Measurements from ENCODE around the gene SIX1. TPM values are rescaled to one million over a fixed set of nuclear protein-coding genes. Genes with fewer than 3 reads are reported as not detected.

SIX1 gene
- total RNA-seq, 3 donors from 2014 or later (not counting 1 experiment from before 2014, with no cell fraction given), result not detected

- intact Hi-C loops (cut with micrococcal nuclease), result no loop called here
- Histone ChIP-seq H3K4me1 (ENCODE audit: control insufficient read depth, insufficient read depth, low read length) (peaks cover 14% of the 10 kb centered on the region), H3K27ac (ENCODE audit: low read length) (no peak overlapping the region), H3K27me3 (ENCODE audit: control insufficient read depth, insufficient read depth, low read length) (peaks cover 72% of the 10 kb centered on the region), H3K36me3 (ENCODE audit: control insufficient read depth, insufficient read depth, low read length) (no peaks in the 10 kb centered on the region), H3K9me3 (ENCODE audit: control insufficient read depth, insufficient read depth, low read length) (no peaks in the 10 kb centered on the region), H3K4me3 (ENCODE audit: low read length) (no peak overlapping the region)
- DNase-seq (no peak), ATAC-seq (no peak)
- no peaks in the 10 kb centered on the region for H3K36me3 Mint-ChIP-seq
- H3K27me3 Mint-ChIP-seq (ENCODE audit: low read depth in 2 of 2), result peaks cover 74 to 85% of the 10 kb centered on the region in 2 donors
- TF ChIP-seq CTCF (IDR thresholded peaks at IDR 0.05), result no peak
- H3K4me3 Mint-ChIP-seq, result no peak overlapping the region
- H3K9me3 Mint-ChIP-seq, result no peaks in the 10 kb centered on the region
- WGBS (ENCODE audit: insufficient coverage), result 0% methylated on average over 1 of the region's 1 CpG
- H3K4me1 Mint-ChIP-seq, result peaks cover 0 to 5% of the 10 kb centered on the region in 2 donors
- H3K27ac Mint-ChIP-seq, result no peak overlapping the region
Measured at GRCh38 chr14:60639674-60640073, 9.6 kb downstream of the SIX1 start.

- Histone ChIP-seq H3K4me1 (ENCODE audit: control insufficient read depth, insufficient read depth, low read length) (peaks cover 12% of the 10 kb centered on the region), H3K27me3 (ENCODE audit: control insufficient read depth, insufficient read depth, low read length) (peaks cover 55% of the 10 kb centered on the region), H3K36me3 (ENCODE audit: control insufficient read depth, insufficient read depth, low read length) (no peaks in the 10 kb centered on the region), H3K4me3 (ENCODE audit: low read length) (no peak overlapping the region), H3K27ac (ENCODE audit: low read length) (no peak overlapping the region), H3K9me3 (ENCODE audit: control insufficient read depth, insufficient read depth, low read length) (no peaks in the 10 kb centered on the region)
- DNase-seq, result no peak
- no peak overlapping the region for H3K27ac Mint-ChIP-seq
- intact Hi-C loops (cut with micrococcal nuclease), result no loop called here
- no peak for TF ChIP-seq CTCF (IDR thresholded peaks at IDR 0.05)
- WGBS (ENCODE audit: insufficient coverage), result 6% methylated on average over 51 of the region's 55 CpGs
- ATAC-seq, result no peak
- peaks cover 0 to 6% of the 10 kb centered on the region in 2 donors for H3K4me1 Mint-ChIP-seq
- H3K9me3 Mint-ChIP-seq, result no peaks in the 10 kb centered on the region
- H3K36me3 Mint-ChIP-seq, result no peaks in the 10 kb centered on the region
- H3K27me3 Mint-ChIP-seq (ENCODE audit: low read depth in 2 of 2), result peaks cover 58 to 66% of the 10 kb centered on the region in 2 donors
- H3K4me3 Mint-ChIP-seq, result no peak overlapping the region
Measured at GRCh38 chr14:60637479-60638315, 11.6 kb downstream of the SIX1 start.

- no peaks in the 10 kb centered on the region for H3K9me3 Mint-ChIP-seq
- peaks cover 56 to 63% of the 10 kb centered on the region in 2 donors for H3K27me3 Mint-ChIP-seq (ENCODE audit: low read depth in 2 of 2)
- 11% methylated on average over 19 of the region's 20 CpGs for WGBS (ENCODE audit: insufficient coverage)
- peaks cover 9% of the 10 kb centered on the region for H3K4me1 ChIP-seq (ENCODE audit: control insufficient read depth, insufficient read depth, low read length)
- ATAC-seq, result no peak
- no peaks in the 10 kb centered on the region for H3K9me3 ChIP-seq (ENCODE audit: control insufficient read depth, insufficient read depth, low read length)
- no peak overlapping the region for H3K4me3 ChIP-seq (ENCODE audit: low read length)
- H3K36me3 ChIP-seq (ENCODE audit: control insufficient read depth, insufficient read depth, low read length), result no peaks in the 10 kb centered on the region
- H3K36me3 Mint-ChIP-seq, result no peaks in the 10 kb centered on the region
- H3K4me3 Mint-ChIP-seq, result no peak overlapping the region
- intact Hi-C loops (cut with micrococcal nuclease), result no loop called here
- no peak for DNase-seq
- H3K27me3 ChIP-seq (ENCODE audit: control insufficient read depth, insufficient read depth, low read length), result peaks cover 51% of the 10 kb centered on the region
- no peak overlapping the region for H3K27ac ChIP-seq (ENCODE audit: low read length)
- peaks cover 0 to 10% of the 10 kb centered on the region in 2 donors for H3K4me1 Mint-ChIP-seq
- no peak overlapping the region for H3K27ac Mint-ChIP-seq
- no peak for TF ChIP-seq CTCF (IDR thresholded peaks at IDR 0.05)
Measured at GRCh38 chr14:60636879-60637478, 12.3 kb downstream of the SIX1 start.
